SK-N-SH (cell line): Measurements from ENCODE around the gene SLC8A2.
"Not testable (repeated sequence)": the region's sequence is repeated elsewhere in the genome, so short reads cannot be mapped to it uniquely, and the experiment has no call there.

Source experiments
- CTCF ChIP-seq: fragments of 200-600 bp; sonication (generic); IDR thresholded peaks from 2 replicates; pipeline ENCODE4 v1.6.1; 2017; ENCODE audit warnings: antibody characterized with exemption, mild to moderate bottlenecking, moderate library complexity
- ELF1 ChIP-seq: IDR thresholded peaks from 2 replicates; pipeline ENCODE4 v1.4.0; 2012
- FOXM1 ChIP-seq: IDR thresholded peaks from 2 replicates; pipeline ENCODE4 v1.4.0; 2012; ENCODE audit warnings: low read depth, mild to moderate bottlenecking
- JUND ChIP-seq: IDR thresholded peaks from 2 replicates; pipeline ENCODE4 v1.4.0; 2012
- MAX ChIP-seq: IDR thresholded peaks from 2 replicates; pipeline ENCODE4 v1.4.0; 2012; ENCODE audit warnings: low read depth
- NFIC ChIP-seq: IDR thresholded peaks from 2 replicates; pipeline ENCODE4 v1.4.0; 2012; ENCODE audit warnings: borderline replicate concordance
- NRF1 ChIP-seq: IDR thresholded peaks from 2 replicates; pipeline ENCODE4 v1.6.1; 2012; ENCODE audit warnings: low read depth, mild to moderate bottlenecking, low read length
- PBX3 ChIP-seq: IDR thresholded peaks from 2 replicates; pipeline ENCODE4; 2012
- POLR2AphosphoS5 ChIP-seq: IDR thresholded peaks from 2 replicates; pipeline ENCODE4 v1.6.1; 2012; ENCODE audit warnings: low read depth, low read length
- SIN3A ChIP-seq: IDR thresholded peaks from 2 replicates; pipeline ENCODE4 v1.6.1; 2012; ENCODE audit warnings: low read depth, mild to moderate bottlenecking, low read length, moderate library complexity, borderline replicate concordance

GRCh38 chr19:47384533-47384932 is 87.2 kb downstream of the SLC8A2 start:
- not testable (repeated sequence) for TF ChIP-seq CTCF, ELF1, NFIC, PBX3, NRF1, FOXM1, SIN3A, MAX, JUND, POLR2AphosphoS5
